Lower leg skin (tissue), 4 donors: Measurements from ENCODE around the gene LYZL4. TPM values are rescaled to one million over a fixed set of nuclear protein-coding genes. Genes with fewer than 3 reads are reported as not detected.
A peak's percentile ranks its signal among the peaks of the same experiment; 100 is the strongest.

Experiments used
- DNase-seq, 2 donors: peaks; one replicate each; pipeline ENCODE4 v3.0.0-alpha.2; 2019; ENCODE audit warnings: low spot score in 2 of 2
- H3K4me3 ChIP-seq: fragments of 200-600 bp; sonication (generic); 2 replicates; pipeline ENCODE4 v1.5.1; 2017; ENCODE audit warnings: mild to moderate bottlenecking, low read depth; ENCODE audit not compliant: poor library complexity, severe bottlenecking
- POLR2A ChIP-seq, 2 donors: fragments of 450-650 bp; IDR thresholded peaks; one replicate each; pipeline ENCODE4 v1.6.1; 2016 to 2017; ENCODE audit warnings: antibody characterized with exemption in 2 of 2, mild to moderate bottlenecking in 1 of 2, moderate library complexity in 1 of 2
- WGBS, 2 donors: methylation state at CpG; one replicate each; pipeline ENCODE4 v1.1.5; 2018; 5-methylcytosine and 5-hydroxymethylcytosine counted together
- intact Hi-C: fragments of 100-400 bp; cut with DNase I; formaldehyde crosslinking; loops from one replicate; pipeline ENCODE4 v1.15.0; 2023; ENCODE audit warnings: low total_unique reads
- total RNA-seq, 4 donors: library from RNA; depleted of rRNA; stranded (reverse); fragments of >200 nt; gene quantifications; one replicate each; pipeline ENCODE4 v1.1.0, GENCODE V29; 2016
- TF ChIP-seq, protein P1 (sequence below), 3 donors: fragments of 450-650 bp; IDR thresholded peaks; one replicate each; pipeline ENCODE4 v1.5.1; 2016; ENCODE audit warnings: antibody characterized with exemption in 3 of 3, mild to moderate bottlenecking in 3 of 3, moderate library complexity in 2 of 3

LYZL4 gene
- total RNA-seq, 4 donors from 2014 or later, result not detected

DNA sequence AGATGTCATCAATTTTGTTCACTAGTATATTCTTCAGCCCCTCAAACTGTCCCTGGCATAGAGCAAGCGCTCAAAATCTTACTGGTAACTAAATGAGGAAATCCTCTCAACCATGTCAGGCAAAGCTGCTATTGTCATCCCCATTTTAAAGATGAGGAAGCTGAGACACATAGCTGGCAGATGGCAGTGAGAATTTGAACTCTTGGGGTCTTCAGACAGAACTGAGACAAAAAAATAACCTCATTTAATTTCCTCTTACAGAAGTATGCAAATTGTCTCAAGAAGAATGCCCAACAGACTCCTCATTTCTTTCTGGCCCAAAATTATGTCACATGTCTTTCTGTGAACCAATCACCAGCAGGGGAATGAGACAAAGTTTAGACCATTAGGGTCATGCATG is 40.2 kb upstream of the LYZL4 start:
- TF ChIP-seq, protein P1, sequence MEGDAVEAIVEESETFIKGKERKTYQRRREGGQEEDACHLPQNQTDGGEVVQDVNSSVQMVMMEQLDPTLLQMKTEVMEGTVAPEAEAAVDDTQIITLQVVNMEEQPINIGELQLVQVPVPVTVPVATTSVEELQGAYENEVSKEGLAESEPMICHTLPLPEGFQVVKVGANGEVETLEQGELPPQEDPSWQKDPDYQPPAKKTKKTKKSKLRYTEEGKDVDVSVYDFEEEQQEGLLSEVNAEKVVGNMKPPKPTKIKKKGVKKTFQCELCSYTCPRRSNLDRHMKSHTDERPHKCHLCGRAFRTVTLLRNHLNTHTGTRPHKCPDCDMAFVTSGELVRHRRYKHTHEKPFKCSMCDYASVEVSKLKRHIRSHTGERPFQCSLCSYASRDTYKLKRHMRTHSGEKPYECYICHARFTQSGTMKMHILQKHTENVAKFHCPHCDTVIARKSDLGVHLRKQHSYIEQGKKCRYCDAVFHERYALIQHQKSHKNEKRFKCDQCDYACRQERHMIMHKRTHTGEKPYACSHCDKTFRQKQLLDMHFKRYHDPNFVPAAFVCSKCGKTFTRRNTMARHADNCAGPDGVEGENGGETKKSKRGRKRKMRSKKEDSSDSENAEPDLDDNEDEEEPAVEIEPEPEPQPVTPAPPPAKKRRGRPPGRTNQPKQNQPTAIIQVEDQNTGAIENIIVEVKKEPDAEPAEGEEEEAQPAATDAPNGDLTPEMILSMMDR (IDR thresholded peaks at IDR 0.05), result no peak
- TF ChIP-seq POLR2A (IDR thresholded peaks at IDR 0.05), result no peak
- DNase-seq, result no peak
- no peak overlapping the region for H3K4me3 ChIP-seq
- intact Hi-C loops, result no loop called here
- 88 to 97% methylated on average over 1 of the region's 1 CpG for WGBS, 2 donors

DNA sequence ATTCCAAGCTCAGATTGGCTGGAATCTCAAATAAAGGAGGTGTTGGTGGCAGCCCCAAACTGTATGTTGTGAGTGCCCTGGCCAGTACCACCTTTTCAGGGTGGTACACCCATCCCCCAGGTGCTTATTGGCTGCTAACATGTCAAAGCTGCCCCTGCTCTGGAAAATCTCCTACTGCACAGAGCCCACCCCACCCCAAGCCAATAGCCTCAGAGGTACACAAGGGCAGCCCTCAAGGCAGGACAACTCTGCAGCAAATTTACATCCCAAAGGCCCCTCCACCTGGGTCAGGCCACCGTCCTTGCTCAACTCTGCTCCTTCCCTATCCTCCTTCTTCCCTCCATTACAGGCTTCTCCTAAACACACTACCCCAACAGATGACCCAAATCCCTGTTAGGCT is 37.1 kb upstream of the LYZL4 start:
- no peak for DNase-seq
- H3K4me3 ChIP-seq, result no peak overlapping the region
- intact Hi-C loops, result no loop called here
- TF ChIP-seq, protein P1 (IDR thresholded peaks at IDR 0.05), result no peak
- no peak for TF ChIP-seq POLR2A (IDR thresholded peaks at IDR 0.05)
- WGBS, 2 donors, result 83 to 85% methylated on average over 1 of the region's 1 CpG

DNA sequence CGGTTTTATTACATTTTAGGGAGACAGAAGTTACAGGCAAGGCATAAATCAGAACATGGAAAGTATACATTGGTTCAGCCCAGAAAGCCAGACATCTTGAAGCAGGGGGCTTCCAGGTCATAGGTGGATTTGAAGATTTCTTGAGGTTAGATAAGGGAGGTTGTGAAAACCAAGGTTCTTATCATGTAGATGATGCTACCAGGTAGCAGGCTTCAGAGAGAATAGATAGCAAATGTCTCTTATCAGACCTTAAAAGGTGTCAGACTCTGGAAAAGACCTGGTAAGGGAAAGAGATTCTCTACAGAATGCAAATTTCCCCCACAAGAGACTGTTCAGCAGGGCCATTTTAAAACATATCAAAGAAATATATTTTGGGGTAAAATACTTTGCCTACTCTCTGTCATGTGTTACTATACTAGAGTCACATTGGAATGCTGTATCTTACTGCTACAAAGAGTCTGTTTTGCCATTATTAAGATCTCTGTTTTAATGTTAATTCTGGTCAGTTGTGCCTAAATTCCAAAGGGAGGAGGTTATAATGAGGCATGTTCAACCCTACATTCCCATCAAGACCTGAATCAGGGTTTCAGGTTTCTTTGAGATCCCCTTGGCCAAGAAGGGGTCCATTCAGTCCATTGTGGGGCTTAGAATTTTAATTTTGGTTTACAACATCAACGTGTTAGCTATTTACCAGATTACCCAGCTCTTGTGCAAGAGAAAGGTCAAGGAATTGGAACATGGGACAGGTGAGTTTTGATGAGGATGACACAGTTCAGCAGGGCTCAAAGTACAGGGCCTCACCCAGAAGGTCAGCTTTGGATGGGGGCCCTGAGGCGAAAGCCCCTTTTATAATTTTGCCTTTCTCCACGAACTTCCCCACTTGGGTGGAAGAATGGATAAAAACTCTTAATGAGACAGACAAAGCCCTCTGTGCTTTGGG is 36.0 kb upstream of the LYZL4 start:
- 78 to 90% methylated on average over 4 of the region's 4 CpGs for WGBS, 2 donors
- no peak for TF ChIP-seq POLR2A (IDR thresholded peaks at IDR 0.05)
- TF ChIP-seq, protein P1 (IDR thresholded peaks at IDR 0.05), result no peak
- intact Hi-C loops, result no loop called here
- no peak for DNase-seq
- no peak overlapping the region for H3K4me3 ChIP-seq

DNA sequence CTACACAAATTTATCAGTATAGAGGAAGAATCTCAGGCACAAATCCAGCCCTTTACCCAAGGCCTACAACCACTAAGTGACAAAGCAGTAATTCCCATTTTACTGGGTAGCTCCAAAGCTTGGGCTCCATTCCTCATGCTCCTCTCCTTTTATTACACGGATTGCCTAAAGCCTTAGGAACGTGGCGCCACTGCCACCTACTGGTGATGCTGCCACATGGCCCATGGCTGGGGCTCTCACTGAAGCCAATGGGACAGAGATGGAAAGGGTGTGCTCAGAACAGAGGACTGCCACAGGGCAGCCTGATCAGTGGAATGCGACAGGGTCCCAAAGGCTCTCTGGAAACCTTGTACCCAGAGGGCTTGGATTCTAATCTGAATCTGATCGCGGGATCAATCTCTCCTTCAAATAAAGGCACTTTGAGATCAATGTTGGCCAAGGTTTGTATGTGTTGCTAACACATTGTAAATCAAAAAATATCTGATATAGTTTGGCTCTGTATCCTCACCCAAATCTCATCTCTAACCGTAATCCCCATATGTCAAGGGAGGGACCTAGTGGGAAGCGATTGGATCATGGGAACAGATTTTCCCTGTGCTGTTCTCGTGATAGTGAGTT is 33.5 kb upstream of the LYZL4 start:
- no peak overlapping the region for H3K4me3 ChIP-seq
- TF ChIP-seq, protein P1 (IDR thresholded peaks at IDR 0.05), result peak in 2 of 3 donors; percentile 21 to 65
- TF ChIP-seq POLR2A (IDR thresholded peaks at IDR 0.05), result no peak
- peak; percentile 70 to 95 for DNase-seq
- 17 to 18% methylated on average over 9 of the region's 9 CpGs for WGBS, 2 donors
- intact Hi-C loops, result loop anchor here (5.0 kb wide), 2 partner anchors 197 to 217 kb away; no protein-coding TSS in a partner anchor

DNA sequence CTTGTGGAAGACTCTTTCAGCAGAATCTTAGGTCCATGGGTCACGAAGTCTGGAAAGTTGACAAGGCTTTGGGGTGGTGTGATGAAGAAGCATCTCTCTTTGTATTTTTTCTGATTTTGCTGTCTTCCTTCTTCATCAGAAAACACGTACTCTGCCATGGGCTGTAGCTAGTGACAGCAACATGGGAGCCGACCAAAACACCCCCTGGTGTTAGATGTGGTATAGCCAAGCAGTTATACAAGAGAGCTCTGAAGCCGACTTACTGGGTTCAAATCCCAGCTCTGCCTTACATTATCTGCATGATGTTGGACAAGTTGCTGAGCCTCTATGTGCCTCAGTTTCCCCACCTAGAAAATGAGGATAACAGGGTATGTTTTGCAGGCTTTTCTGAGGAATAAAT is 32.9 kb upstream of the LYZL4 start:
- intact Hi-C loops, result loop anchor here (5.0 kb wide), 2 partner anchors 196 to 216 kb away; no protein-coding TSS in a partner anchor
- WGBS, 2 donors, result 60 to 77% methylated on average over 4 of the region's 4 CpGs
- TF ChIP-seq, protein P1 (IDR thresholded peaks at IDR 0.05), result no peak
- no peak for TF ChIP-seq POLR2A (IDR thresholded peaks at IDR 0.05)

More for the DNA sequence above, 32.9 kb upstream of the LYZL4 start:
- no peak for DNase-seq
- H3K4me3 ChIP-seq, result no peak overlapping the region
